Measurements from ENCODE around the gene ZNF768. TPM values are rescaled to one million over a fixed set of nuclear protein-coding genes. Genes with fewer than 3 reads are reported as not detected.
A peak's percentile ranks its signal among the peaks of the same experiment; 100 is the strongest.
"Not testable (repeated sequence)": the region's sequence is repeated elsewhere in the genome, so short reads cannot be mapped to it uniquely, and the experiment has no call there.

The ZNF768 gene
- total RNA-seq, 2 experiments from 2014 or later = 6.2 to 10.3 TPM

- H3K9me3 Mint-ChIP-seq (ENCODE audit: low read depth) = no peaks in the 10 kb centered on the region
- peaks cover 19% of the 10 kb centered on the region for H3K36me3 Mint-ChIP-seq
- H3K27me3 Mint-ChIP-seq = no peaks in the 10 kb centered on the region
- H3K4me3 Mint-ChIP-seq = no peak overlapping the region
- DNase-seq = no peak
- CTCF ChIA-PET = interaction anchor here (1.0 to 3.6 kb wide), 3 partner anchors 13 to 19 kb away, joined by 3 to 14 read pairs (median 6); partner anchors contain the start of gene ZNF747
- no peak for ATAC-seq
- H3K27ac Mint-ChIP-seq = peak overlapping the region; percentile 88
- H3K4me1 Mint-ChIP-seq = peaks cover 50% of the 10 kb centered on the region
These were observed 26.6 kb upstream of the ZNF768 start for GRCh38 chr16:30552956-30553355.

- Mint-ChIP-seq H3K4me3 (no peak overlapping the region), H3K27me3 (no peaks in the 10 kb centered on the region), H3K36me3 (peaks cover 19% of the 10 kb centered on the region), H3K27ac (peak overlapping the region; percentile 88), H3K4me1 (peaks cover 50% of the 10 kb centered on the region), H3K9me3 (ENCODE audit: low read depth) (no peaks in the 10 kb centered on the region)
- ATAC-seq (peak; percentile 86), DNase-seq (peak; percentile 72)
- CTCF ChIA-PET = interaction anchor here (0.9 to 1.7 kb wide), 8 partner anchors 16 to 141 kb away, joined by 3 to 8 read pairs (median 4); partner anchors contain the start of genes DCTPP1 and ZNF747
These were observed 25.4 kb upstream of the ZNF768 start for GRCh38 chr16:30551781-30552180.

- H3K27me3 Mint-ChIP-seq = no peaks in the 10 kb centered on the region
- no peak overlapping the region for H3K4me3 Mint-ChIP-seq
- CTCF ChIA-PET = interaction anchor here (3.2 kb wide), 1 partner anchor 13 kb away, joined by 15 read pairs; the partner anchor contains the start of gene ZNF747
- peaks cover 4% of the 10 kb centered on the region for H3K36me3 Mint-ChIP-seq
- no peak overlapping the region for H3K27ac Mint-ChIP-seq
- DNase-seq (no peak), ATAC-seq (no peak)
- peaks cover 36% of the 10 kb centered on the region for H3K4me1 Mint-ChIP-seq
- H3K9me3 Mint-ChIP-seq (ENCODE audit: low read depth) = no peaks in the 10 kb centered on the region
These were observed 22.3 kb upstream of the ZNF768 start for GRCh38 chr16:30548416-30549253.

GRCh38 chr16:30546115-30546514 lies 19.7 kb upstream of the ZNF768 start:
- CTCF ChIA-PET = no interaction called here

GRCh38 chr16:30543067-30543466 lies 16.7 kb upstream of the ZNF768 start:
- H3K4me1 Mint-ChIP-seq = peaks cover 3% of the 10 kb centered on the region
- no peak overlapping the region for H3K27ac Mint-ChIP-seq
- H3K27me3 Mint-ChIP-seq = no peaks in the 10 kb centered on the region
- no peaks in the 10 kb centered on the region for H3K36me3 Mint-ChIP-seq
- no peak for ATAC-seq
- CTCF ChIA-PET = interaction anchor here (1.8 kb wide), 1 partner anchor 15 kb away, joined by 3 read pairs; the partner anchor contains the start of gene ZNF764
- H3K4me3 Mint-ChIP-seq = no peak overlapping the region
- no peaks in the 10 kb centered on the region for H3K9me3 Mint-ChIP-seq (ENCODE audit: low read depth)
- DNase-seq = no peak

More at GRCh38 chr16:30546115-30546514, 19.7 kb upstream of the ZNF768 start:
- H3K36me3 Mint-ChIP-seq = no peaks in the 10 kb centered on the region
- no peak overlapping the region for H3K27ac Mint-ChIP-seq
- no peak for DNase-seq
- no peaks in the 10 kb centered on the region for H3K9me3 Mint-ChIP-seq (ENCODE audit: low read depth)
- ATAC-seq = no peak
- H3K4me1 Mint-ChIP-seq = peaks cover 12% of the 10 kb centered on the region
- no peak overlapping the region for H3K4me3 Mint-ChIP-seq
- H3K27me3 Mint-ChIP-seq = no peaks in the 10 kb centered on the region

GRCh38 chr16:30541502-30542329 lies 15.3 kb upstream of the ZNF768 start:
- Mint-ChIP-seq H3K4me1 (peaks cover 12% of the 10 kb centered on the region), H3K9me3 (ENCODE audit: low read depth) (no peaks in the 10 kb centered on the region), H3K4me3 (no peak overlapping the region), H3K27me3 (no peaks in the 10 kb centered on the region), H3K36me3 (peaks cover 9% of the 10 kb centered on the region), H3K27ac (no peak overlapping the region)
- CTCF ChIA-PET = no interaction called here
- DNase-seq (no peak), ATAC-seq (no peak)

GRCh38 chr16:30540916-30541464 lies 14.6 kb upstream of the ZNF768 start:
- H3K9me3 Mint-ChIP-seq (ENCODE audit: low read depth); DNase-seq; H3K4me3 Mint-ChIP-seq; CTCF ChIA-PET; ATAC-seq; H3K27ac Mint-ChIP-seq; H3K27me3 Mint-ChIP-seq: not testable (repeated sequence)
- peaks cover 12% of the 10 kb centered on the region for H3K36me3 Mint-ChIP-seq
- H3K4me1 Mint-ChIP-seq = peaks cover 19% of the 10 kb centered on the region

- DNase-seq; ATAC-seq; H3K9me3 Mint-ChIP-seq (ENCODE audit: low read depth); H3K27me3 Mint-ChIP-seq; H3K4me3 Mint-ChIP-seq; H3K27ac Mint-ChIP-seq; CTCF ChIA-PET: not testable (repeated sequence)
- H3K36me3 Mint-ChIP-seq = peaks cover 12% of the 10 kb centered on the region
- H3K4me1 Mint-ChIP-seq = peaks cover 24% of the 10 kb centered on the region
These were observed 13.7 kb upstream of the ZNF768 start for GRCh38 chr16:30539986-30540526.

GRCh38 chr16:30539000-30539964 lies 12.9 kb upstream of the ZNF768 start:
- CTCF ChIA-PET = no interaction called here
- Mint-ChIP-seq H3K4me1 (peaks cover 24% of the 10 kb centered on the region), H3K4me3 (no peak overlapping the region), H3K27me3 (no peaks in the 10 kb centered on the region), H3K27ac (no peak overlapping the region), H3K9me3 (ENCODE audit: low read depth) (no peaks in the 10 kb centered on the region), H3K36me3 (peaks cover 12% of the 10 kb centered on the region)
- DNase-seq (no peak), ATAC-seq (no peak)

GRCh38 chr16:30536391-30537024 lies 10.1 kb upstream of the ZNF768 start:
- CTCF ChIA-PET = interaction anchor here (0.7 to 4.3 kb wide), 18 partner anchors 8 to 118 kb away, joined by 3 to 60 read pairs (median 9); partner anchors contain the start of genes DCTPP1, ZNF689, ZNF764 and ZNF785
- Mint-ChIP-seq H3K36me3 (peaks cover 15% of the 10 kb centered on the region), H3K4me1 (peaks cover 30% of the 10 kb centered on the region), H3K4me3 (peak overlapping the region; percentile 82), H3K27ac (peak overlapping the region; percentile 96)
- not testable (repeated sequence) for H3K27me3 Mint-ChIP-seq; ATAC-seq; H3K9me3 Mint-ChIP-seq (ENCODE audit: low read depth); DNase-seq

GRCh38 chr16:30535777-30536190 lies 9.4 kb upstream of the ZNF768 start:
- Mint-ChIP-seq H3K9me3 (ENCODE audit: low read depth) (no peaks in the 10 kb centered on the region), H3K4me1 (peaks cover 30% of the 10 kb centered on the region), H3K27me3 (no peaks in the 10 kb centered on the region), H3K4me3 (peak overlapping the region; percentile 82), H3K27ac (peak overlapping the region; percentile 96), H3K36me3 (peaks cover 20% of the 10 kb centered on the region)
- CTCF ChIA-PET = interaction anchor here (0.6 to 4.3 kb wide), 41 partner anchors 8 to 406 kb away, joined by 3 to 60 read pairs (median 5); partner anchors contain the start of genes DCTPP1, ITGAL, PRR14 and ZNF688
- peak; percentile 80 for DNase-seq
- ATAC-seq = peak; percentile 66
